ENCODE data around the gene RAPH1.

Gene RAPH1

GRCh38 chr2:203535078-203535783 is at the start of gene RAPH1:
RAPH1 (minus strand) TSS chr2:203535301; CDS start chr2:203495353, 39,948 bp downstream.
- H3K9me3 ChIP-seq (ENCODE audit: insufficient read depth, low read length), result 0 out of 2 replicates have a peak, but pooled peaks cover 4% of the 10 kb centered on the region
- no peaks in the 10 kb centered on the region for H3K79me2 ChIP-seq (ENCODE audit: low read length)
- peak within 1 kb of the TSS; percentile 81 for H3K9ac ChIP-seq (ENCODE audit: low read length)
- H3K27me3 ChIP-seq (ENCODE audit: low read depth, low read length), result peaks cover 30% of the 10 kb centered on the region
- no peaks in the 10 kb centered on the region for H3K36me3 ChIP-seq (replicated peaks; ENCODE audit: low read depth, low read length)
- no peak within 1 kb of the TSS for H3K27ac ChIP-seq (ENCODE audit: low read length)
- no peaks in the 10 kb centered on the region for H4K20me1 ChIP-seq (ENCODE audit: insufficient read depth, low read length)
- H2AFZ ChIP-seq (ENCODE audit: low read depth, low read length), result peak within 1 kb of the TSS; percentile 82
- peak within 1 kb of the TSS; percentile 95 for H3K4me2 ChIP-seq (ENCODE audit: low read length)
- peaks cover 18% of the 10 kb centered on the region for H3K4me1 ChIP-seq (ENCODE audit: low read length)
- no peak for TF ChIP-seq CTCF (IDR thresholded peaks at IDR 0.05; ENCODE audit: low read depth, low read length)
- TF ChIP-seq EZH2phosphoT487 (IDR thresholded peaks at IDR 0.05; ENCODE audit: low read depth), result no peak
- peak within 1 kb of the TSS; percentile 89 for H3K4me3 ChIP-seq (ENCODE audit: low read length)

GRCh38 chr2:203584784-203585183 is 49.7 kb upstream of the RAPH1 start:
- H3K36me3 ChIP-seq (replicated peaks; ENCODE audit: low read depth, low read length), result no peaks in the 10 kb centered on the region
- no peaks in the 10 kb centered on the region for H3K9me3 ChIP-seq (ENCODE audit: insufficient read depth, low read length)
- no peak overlapping the region for H3K4me3 ChIP-seq (ENCODE audit: low read length)
- no peak overlapping the region for H3K9ac ChIP-seq (ENCODE audit: low read length)
- peaks cover 13% of the 10 kb centered on the region for H3K4me1 ChIP-seq (ENCODE audit: low read length)
- peaks cover 55% of the 10 kb centered on the region for H3K27me3 ChIP-seq (ENCODE audit: low read depth, low read length)
- no peaks in the 10 kb centered on the region for H4K20me1 ChIP-seq (ENCODE audit: insufficient read depth, low read length)
- no peak overlapping the region for H3K4me2 ChIP-seq (ENCODE audit: low read length)
- H3K79me2 ChIP-seq (ENCODE audit: low read length), result no peaks in the 10 kb centered on the region
- TF ChIP-seq EZH2phosphoT487 (IDR thresholded peaks at IDR 0.05; ENCODE audit: low read depth) (no peak), CTCF (IDR thresholded peaks at IDR 0.05; ENCODE audit: low read depth, low read length) (no peak)
- H3K27ac ChIP-seq (ENCODE audit: low read length), result no peak overlapping the region
- no peak overlapping the region for H2AFZ ChIP-seq (ENCODE audit: low read depth, low read length)

GRCh38 chr2:203583701-203584100 is 48.6 kb upstream of the RAPH1 start:
- Histone ChIP-seq H3K27me3 (ENCODE audit: low read depth, low read length) (peaks cover 60% of the 10 kb centered on the region), H3K4me1 (ENCODE audit: low read length) (peaks cover 13% of the 10 kb centered on the region), H3K9ac (ENCODE audit: low read length) (no peak overlapping the region), H3K27ac (ENCODE audit: low read length) (no peak overlapping the region), H2AFZ (ENCODE audit: low read depth, low read length) (no peak overlapping the region), H4K20me1 (ENCODE audit: insufficient read depth, low read length) (no peaks in the 10 kb centered on the region), H3K9me3 (ENCODE audit: insufficient read depth, low read length) (no peaks in the 10 kb centered on the region), H3K79me2 (ENCODE audit: low read length) (no peaks in the 10 kb centered on the region), H3K36me3 (replicated peaks; ENCODE audit: low read depth, low read length) (no peaks in the 10 kb centered on the region), H3K4me2 (ENCODE audit: low read length) (no peak overlapping the region), H3K4me3 (ENCODE audit: low read length) (no peak overlapping the region)
- TF ChIP-seq CTCF (IDR thresholded peaks at IDR 0.05; ENCODE audit: low read depth, low read length) (no peak), EZH2phosphoT487 (IDR thresholded peaks at IDR 0.05; ENCODE audit: low read depth) (no peak)

GRCh38 chr2:203583084-203583695 is 48.1 kb upstream of the RAPH1 start:
- H3K4me1 ChIP-seq (ENCODE audit: low read length), result peaks cover 13% of the 10 kb centered on the region
- H3K79me2 ChIP-seq (ENCODE audit: low read length), result no peaks in the 10 kb centered on the region
- no peaks in the 10 kb centered on the region for H3K36me3 ChIP-seq (replicated peaks; ENCODE audit: low read depth, low read length)
- H3K9ac ChIP-seq (ENCODE audit: low read length), result no peak overlapping the region
- TF ChIP-seq EZH2phosphoT487 (IDR thresholded peaks at IDR 0.05; ENCODE audit: low read depth) (no peak), CTCF (IDR thresholded peaks at IDR 0.05; ENCODE audit: low read depth, low read length) (no peak)
- no peak overlapping the region for H3K4me2 ChIP-seq (ENCODE audit: low read length)
- H3K9me3 ChIP-seq (ENCODE audit: insufficient read depth, low read length), result no peaks in the 10 kb centered on the region
- H3K27ac ChIP-seq (ENCODE audit: low read length), result no peak overlapping the region
- H2AFZ ChIP-seq (ENCODE audit: low read depth, low read length), result no peak overlapping the region
- no peak overlapping the region for H3K4me3 ChIP-seq (ENCODE audit: low read length)
- H3K27me3 ChIP-seq (ENCODE audit: low read depth, low read length), result peaks cover 65% of the 10 kb centered on the region
- no peaks in the 10 kb centered on the region for H4K20me1 ChIP-seq (ENCODE audit: insufficient read depth, low read length)
